ENCODE measurements around the gene SIK3.

The SIK3 gene

DNA sequence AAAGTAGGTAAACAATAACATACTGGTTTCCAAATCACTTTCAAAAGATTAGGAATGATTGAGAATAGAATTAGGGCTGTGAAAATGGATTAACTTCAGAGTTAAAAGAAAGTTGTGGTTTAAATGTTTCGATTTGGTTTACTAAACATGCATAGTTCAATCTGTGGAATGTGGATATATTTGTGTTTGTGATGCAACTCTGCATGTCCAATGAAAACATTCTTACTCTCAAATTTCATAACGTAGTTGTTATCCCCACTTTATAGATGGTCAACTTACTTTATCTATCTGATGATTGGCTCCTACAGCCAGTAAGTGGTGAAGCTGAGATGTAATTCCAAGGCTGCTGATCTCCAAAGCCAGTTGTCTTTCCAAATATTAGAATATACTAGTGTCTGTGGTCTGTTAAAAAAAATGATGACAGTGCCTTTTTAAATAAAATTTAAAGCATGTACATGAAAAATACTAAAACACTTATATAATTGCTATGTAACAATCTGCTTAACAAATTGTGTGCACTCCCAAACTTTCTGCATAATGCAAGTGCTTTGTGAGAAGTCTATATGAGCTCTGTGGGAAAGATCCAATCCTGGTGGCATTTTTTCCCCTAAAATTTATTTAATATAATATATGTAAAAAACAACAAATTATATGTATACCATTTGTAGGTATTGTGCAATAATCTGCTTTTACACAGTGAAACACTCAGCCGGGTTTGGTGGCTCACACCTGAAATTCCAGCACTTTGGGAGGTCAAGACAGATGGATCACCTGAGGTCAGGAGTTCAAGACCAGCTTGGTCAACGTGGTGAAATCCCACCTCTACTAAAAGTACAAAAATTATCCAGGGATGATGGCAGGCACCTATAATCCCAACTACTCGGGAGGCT, 9.7 kb upstream of the SIK3 start:
- no peak for DNase-seq

DNA sequence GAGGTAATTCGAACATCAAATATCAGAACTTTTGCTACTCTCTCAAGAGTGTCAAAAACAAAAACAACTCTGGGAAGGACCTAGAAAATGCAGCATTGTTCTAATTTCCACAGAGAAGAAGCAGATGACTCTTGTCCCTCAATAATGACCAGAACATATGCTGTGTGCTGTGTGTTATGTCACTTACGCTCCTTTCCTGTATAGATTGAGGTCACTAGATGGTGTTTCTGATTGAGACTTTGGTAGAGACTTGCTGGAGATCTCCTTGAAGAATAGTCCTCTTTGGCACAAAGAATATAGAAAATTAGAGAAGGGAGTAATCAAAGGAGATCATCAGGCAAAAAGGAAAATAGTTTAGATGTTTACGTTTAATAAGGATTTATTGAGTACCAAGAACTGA, 2.3 kb upstream of the SIK3 start:
- DNase-seq, result no peak

DNA sequence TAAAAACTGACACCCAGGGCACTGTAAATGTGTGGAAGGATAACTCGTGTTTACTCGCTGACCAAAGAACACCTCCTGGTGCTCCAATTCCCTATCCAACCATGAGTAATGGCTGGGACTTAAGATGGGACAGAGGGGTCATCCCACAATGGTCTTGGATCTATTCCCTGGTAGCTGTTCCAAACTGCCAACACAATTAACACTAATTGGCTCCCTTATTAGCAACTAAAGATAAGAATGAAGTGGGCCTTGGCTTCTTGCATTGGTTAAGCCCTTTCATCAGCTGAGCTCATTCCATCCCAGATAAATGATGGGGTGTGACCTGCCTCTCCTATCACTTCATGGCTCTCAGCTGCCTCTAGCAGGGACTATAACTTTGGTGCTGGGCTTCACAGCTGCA, 1.5 kb upstream of the SIK3 start:
- no peak for DNase-seq

DNA sequence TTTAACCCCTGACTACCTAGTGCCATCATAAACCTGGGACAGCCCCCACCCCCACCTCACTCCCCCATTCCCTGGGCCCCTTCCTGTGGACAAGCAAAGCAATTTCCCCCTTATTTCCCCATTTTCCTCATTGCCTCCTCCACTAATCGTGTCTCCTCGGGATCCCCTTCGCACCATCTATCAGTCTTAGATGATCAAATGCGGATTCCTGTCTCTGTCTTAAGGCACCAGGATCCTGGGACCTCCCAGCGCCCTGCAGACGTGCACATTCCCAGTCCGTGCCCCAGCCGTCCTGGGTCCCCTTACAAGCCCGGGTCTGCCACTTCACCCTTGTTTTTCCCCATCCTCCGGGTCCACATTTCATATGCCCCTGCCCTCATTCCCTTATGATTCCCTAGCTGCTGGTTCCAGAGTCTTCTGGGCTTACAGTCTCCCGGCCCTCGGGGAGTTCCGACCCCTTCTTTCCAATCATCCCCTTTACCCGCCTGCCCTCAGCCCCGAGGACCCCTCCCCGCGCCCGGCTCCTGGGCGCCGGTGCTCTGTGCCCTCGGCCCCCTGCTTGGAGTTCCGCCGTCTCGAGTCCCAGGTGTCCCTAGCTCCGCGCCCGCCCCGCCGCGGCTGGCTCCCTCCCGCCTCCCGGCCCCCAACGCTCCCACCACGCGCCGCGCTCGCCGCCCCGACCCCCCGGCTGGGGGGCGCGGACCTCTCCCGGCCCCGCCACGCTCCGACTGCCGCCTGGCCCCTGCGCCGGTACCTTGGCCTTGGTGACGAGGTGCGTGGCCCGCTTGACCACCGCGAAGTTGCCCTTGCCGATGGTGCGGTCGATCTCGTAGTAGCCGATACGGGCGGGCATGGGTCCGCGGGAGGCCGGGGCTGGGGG, 599 bp downstream of the SIK3 start:
- DNase-seq, result no peak

DNA sequence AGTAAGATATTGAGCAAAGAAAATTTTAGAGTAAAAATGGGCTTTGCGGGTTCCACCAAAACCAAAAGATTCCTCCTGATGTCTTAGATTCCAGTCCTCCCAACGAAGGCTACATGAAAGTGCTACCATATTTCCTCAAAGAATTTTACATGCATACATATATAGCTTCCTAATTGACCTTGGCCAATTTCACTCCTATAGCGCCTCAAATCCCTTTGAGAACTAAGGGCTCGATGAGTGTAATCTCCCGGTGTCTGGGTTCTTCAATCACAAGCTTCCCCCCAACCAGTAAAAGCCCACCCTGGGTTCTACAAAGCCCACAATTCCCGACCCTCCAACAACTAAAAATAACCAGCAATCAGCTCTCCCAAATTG, 1.2 kb downstream of the SIK3 start:
- no peak for DNase-seq

DNA sequence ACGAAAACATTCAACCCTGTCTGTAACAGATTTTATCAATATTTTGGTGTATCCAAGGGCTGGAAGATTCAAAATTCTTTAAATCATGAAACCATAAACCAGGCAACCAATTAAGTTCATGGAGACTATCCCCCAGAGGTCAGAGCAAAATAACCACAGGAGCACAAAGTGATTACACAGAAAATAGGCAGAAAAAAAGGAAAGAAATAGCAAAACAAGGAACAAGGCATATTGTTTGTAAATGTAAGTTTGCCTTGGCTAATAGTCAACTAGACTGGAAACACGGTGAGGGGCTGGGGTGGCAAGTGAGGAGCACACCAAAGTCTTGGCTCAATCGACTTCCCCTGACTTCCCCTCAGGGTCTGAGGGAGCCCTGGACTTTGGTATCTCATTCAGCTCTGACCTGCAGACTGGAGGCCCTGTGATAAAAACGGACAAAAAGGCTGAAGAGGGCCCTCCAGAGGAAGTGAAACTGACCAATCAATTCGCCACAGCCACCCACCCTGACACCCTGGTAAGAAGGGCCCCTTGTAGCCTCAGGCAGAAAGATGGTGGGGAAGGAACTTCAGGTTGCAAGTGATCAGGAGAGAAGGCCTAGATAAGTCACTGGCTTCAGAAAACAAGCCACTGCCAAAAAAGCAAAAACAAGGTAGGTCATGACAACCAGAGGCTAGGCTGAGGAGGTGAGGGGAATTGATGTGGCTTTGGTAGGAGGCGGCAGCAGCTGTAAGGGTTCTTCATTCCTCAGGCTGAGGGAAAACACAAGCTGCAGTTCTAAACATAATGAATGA, 1.8 kb downstream of the SIK3 start:
- no peak for DNase-seq

DNA sequence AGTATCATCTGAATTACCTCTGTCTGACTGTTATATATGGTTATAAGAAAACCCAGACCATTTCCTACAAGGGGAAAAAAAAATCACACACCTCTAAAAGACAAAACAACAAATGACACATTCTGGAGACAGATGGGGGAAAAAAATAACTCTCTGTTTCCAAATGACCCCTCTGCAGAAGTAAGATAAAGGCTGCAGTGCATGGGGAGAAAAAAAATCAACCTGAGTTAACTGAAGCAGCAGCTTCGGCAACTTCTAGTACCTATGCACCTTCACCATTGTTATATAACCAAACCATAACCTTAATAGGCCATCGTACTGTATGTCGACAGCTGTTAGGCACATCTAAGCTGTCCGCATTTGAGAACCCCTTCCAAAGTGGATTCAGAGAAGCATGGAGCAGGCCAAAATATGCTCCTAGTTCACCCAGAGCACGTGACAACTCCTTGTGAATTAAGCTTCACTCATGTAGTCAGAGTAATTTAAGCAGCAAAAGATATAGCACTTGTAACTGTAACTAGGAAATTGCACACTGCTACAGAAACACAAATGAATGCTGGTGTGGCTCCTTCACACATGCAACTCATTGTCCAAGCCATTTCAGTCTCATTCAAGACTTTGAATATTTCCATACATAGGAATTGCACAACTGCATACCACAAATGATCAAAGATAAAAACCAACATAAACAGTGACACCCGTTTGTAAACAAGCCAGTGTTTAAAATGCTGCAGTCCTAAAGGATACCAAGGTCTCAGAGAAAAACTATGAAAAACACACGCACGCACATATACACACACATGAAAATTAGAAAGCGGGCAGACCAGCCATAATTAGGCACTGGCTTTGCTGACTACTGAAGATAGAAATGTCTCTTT, 2.7 kb downstream of the SIK3 start:
- peak; percentile 64 for DNase-seq

DNA sequence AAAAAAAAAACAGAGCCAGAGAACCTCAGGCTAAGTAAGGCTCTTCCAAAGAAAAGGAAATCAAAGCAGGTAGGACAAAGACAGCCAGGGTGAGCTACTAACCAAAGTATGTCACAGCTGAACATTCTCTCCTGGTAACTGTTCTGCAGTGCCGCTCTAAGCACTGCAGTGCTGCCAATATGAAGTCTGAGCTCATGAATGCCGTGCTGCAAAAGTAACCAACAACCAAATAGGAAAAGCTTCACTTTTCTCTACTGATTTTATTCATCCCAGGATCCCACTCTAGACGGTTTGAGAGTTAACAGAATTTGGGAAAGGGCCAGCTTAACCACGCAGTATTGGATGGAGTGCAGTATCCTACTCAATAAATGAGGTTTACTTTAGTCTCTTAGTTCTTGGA, 3.5 kb downstream of the SIK3 start:
- peak; percentile 53 for DNase-seq

DNA sequence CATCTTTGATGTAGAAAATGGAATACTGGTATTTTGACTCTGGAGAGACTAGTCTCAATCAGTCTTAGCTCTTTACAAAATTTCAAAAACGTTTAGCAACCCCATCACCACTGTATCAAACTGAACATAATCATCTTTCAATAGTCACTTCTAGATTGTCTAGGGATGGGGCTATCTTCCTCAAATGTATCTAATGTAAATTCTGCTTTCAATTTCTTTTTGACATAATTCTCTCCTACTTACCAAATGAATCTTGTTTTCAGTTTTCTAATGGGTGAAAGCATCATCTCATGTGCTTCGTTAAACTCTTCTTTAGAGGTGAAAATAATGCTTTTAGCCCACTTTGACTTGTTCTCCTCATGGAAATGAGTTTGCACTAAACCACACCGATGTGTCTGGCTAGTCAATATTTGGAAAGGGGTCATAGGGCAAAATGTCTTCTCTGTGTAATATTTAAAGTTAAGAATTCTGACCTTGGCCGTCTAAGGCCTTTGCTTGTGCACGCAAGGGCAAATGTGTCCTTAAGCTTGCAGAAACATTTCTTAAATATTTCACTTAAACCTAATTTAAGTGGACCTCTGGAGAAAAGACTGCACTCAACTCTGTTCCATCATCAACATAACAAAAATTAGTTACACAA, 5.2 kb downstream of the SIK3 start:
- no peak for DNase-seq

DNA sequence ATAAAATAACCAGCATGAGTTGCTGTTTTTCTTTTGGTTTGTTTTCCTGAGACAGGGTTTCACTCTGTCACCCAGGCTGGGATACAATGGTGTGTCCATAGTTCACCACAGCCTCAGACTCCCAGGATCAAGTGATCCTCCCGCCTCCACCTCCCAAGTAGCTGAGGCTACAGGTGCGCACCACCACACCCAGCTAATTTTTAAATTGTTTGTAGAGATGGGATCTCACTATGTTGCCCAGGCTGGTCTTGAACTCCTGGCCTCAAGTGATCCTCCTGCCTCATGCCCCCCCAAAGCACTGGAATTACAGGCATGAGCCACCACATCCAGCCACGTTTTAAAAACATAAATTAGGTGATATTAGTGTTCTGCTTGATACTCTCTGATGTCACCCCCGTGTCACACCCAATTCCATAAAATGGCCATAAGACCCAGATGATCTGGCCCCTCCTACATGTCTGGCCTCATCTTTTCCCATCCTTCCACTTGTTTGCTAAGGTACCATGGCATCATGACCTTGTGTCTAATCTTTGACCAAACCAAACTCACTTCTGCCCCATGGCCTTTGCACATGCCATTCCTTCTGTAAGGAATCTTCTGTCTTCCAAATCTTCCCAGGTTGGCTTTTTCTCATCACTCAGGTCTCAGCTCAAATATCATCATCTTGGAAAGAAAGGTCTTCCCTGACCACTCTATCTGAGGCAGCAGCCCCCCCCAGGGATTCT, 6.3 kb downstream of the SIK3 start:
- DNase-seq, result no peak

DNA sequence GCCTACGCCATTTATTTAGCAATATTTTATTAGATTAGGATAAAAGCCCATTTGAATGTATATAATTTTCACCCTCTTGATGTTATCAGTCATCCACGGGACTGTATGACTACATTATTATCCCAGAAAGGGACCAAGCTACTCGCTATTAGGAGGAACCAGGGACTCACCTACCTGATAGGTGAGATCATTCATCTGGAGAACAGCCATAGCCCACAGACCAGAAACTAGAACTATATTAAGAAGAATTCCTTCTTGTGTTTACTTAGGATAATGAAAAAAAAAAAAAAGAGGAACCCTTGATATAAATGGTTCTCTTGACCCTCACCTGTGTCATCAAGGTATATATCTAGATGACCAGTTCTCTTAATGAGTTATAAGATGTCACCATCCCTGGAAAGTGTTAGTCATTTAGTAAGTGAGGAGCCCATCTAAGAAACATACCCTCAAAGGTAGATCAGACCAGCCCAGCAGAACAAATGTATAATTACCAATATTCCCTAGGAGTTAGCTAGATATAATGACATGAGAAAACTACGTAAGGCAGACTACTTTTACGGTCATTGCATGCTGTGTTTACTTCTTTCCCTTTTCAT, 8.0 kb downstream of the SIK3 start:
- no peak for DNase-seq

DNA sequence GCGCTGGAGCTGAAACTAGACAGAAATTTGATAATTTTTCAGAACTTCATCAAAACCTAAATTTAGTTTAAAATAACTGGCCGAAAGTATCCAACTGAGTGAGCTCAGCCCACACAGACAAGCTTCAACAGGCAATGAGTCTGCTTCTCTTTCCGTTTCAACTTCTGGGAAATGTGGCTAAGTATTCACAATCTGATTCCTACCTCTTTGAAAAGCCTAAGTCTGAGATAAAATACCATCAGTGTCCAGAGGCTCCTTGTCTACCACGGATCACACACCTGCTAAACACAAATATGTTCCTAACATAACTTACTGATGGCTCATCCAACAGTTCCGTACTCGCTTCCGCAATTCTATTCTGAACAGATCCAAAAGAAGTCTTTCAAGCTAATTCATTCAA, 8.5 kb downstream of the SIK3 start:
- DNase-seq, result no peak

DNA sequence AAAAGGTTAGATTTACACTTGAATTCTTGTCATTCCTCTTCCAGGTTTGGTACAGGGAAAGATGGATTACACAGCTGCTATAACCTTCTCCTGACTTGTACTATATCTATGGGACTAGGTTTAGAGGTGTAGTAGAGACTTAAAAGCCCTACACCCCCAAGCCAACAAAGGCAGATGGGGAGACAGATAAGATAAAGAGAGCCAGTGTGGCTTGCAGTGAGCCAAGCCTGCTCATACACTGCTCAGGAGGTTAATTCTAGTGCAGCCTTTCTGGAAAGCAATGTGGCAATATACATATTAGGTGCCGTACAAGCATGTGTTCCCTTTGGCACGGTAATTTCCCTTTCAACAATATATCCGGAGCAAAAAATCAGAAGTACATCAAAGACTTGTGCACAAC, 10.8 kb downstream of the SIK3 start:
- no peak for DNase-seq

DNA sequence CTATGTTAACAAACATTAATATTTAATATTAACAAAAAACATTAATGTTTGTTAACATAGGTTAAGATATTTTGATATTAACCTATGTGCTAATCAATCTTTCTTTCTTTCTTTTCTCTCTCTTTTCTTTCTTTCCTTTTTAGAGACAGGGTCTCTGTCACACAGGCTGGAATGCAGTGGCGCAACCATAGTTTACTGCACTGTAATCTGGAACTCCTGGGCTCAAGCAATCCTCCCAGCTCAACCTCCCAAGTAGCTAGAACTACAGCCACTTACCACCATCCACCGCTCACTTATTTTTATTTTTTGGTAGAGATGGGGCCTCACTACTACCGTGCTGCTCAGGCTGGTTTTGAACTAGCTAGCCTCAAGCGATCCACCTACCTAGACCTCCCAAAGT, 13.2 kb downstream of the SIK3 start:
- no peak for DNase-seq

DNA sequence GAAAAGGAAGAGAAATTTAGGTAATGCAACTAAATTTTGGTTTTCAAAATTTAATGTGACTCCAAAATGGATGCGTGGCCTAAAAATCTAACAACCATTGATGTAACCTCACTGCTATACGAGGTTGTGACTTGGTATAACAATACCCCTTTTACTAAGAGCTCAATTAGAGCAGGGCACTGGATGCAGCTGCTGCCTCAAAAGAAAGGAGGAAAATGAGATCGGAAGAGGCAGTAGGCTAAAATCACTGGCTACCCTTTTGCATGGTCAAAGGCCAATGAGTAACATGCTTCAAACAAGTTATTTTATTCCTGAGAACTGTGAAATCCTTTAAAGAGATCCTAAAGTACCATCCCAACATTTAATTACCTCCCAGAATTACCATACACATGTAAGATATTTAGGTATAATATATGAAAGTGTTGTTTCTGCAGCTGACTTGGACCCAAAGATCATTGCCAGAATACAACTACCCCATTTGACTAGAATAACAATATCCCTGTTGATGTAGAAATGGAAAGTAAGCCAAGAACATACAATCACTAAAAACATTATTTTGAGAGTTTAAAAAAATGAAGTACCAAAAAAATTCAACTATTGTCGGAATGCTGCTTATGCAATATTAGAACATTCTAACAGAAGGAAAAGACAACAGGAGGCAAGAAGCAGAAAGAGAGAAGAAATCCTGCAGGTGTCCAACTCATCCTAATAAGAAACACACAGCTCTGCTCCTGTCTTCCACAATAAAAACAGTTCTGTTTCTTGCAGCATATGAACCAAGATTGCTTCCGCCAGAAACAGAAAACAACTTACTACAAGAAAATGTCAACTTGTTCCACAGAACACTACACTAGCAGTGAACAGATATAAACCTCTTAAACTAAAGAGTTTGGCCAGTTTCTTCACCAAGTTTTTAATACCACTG, 15.0 kb downstream of the SIK3 start:
- no peak for DNase-seq

DNA sequence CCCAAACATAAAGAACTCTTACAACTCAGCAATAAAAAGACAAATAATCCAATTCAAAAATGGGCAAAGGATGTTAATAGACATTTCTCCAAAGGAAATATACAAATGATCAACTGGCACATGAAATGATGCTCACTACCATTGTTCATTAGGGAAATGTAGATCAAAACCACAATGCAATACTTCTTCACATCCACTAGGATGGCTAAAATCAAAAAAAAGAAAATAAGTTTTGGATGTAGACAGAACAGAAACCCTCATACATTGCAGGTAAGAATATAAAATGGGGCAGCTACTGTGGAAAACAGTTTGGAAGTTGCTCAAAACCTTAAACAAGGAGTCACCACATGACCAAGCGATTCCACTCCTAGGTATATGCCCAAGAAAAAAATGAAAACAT, 16.3 kb downstream of the SIK3 start:
- DNase-seq, result no peak

DNA sequence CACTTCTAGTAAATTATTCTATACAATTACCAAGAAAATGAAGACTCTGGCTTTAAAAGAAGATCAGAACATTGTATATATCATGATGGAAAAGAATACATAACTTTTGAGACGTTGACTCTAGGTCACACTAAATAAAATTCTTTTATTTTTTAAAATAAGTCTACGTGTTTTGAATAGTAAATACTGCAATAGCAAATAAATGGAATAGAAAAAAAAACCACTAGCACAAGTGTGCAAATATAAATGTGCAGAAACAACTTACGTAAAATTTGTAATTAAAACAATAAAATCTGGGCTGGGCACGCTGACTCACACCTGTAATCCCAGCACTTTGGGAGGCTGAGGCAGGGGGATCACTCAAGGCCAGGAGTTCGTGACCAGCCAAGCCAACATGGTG, 17.9 kb downstream of the SIK3 start:
- no peak for DNase-seq

DNA sequence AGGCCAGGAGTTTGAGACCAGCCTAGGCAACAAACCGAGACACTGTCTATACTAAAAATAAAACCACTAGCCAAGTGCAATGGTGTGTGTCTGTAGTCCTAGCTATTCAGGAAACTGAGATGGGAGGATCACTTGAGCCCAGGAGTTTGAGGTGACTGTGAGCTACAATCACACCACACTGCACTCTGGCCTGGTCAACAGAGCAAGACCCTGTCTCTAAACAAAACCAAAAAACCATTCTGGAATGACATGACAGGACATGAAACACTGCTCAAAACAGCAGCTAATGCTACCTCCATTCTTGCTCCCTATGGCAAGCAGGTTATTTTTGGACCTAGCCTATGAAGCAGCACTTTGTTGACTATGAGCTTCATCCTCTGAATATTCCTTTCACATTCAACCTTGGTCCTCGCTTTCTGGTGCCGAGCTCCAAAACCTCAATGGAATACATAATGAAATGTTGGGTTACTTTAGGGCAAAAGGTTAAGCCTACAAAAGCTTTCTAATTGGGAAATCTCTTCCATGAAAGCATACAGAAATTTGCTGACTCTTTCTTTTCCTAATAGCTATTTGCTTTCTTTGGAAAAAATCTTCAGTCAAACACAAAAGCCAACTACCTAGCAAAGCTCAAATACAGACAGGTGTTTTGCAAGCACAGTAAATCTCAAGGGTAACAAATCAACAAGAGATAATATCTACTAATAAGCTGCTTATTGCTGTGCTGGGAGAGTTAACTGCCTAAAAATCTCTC, 21.1 kb downstream of the SIK3 start:
- DNase-seq, result no peak

DNA sequence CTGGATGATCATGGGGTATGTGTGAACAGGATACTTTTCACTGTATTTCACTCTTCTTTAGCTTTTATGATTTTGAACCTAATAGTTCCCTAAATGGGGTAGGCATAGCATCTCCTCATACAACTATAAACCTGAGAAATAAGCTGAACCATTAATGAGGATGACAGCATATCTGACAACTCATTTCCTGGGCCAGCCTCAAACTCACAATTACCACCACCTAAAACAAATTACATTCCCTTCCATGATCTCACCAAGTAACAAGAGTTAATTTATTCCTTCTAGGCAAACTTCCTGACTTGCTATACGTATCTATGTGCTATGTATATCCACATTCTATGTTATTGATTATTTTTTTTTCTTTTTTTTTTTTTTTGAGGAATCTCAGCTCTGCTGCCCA, 23.0 kb downstream of the SIK3 start:
- peak; percentile 74 for DNase-seq

Data from fibroblast of skin of right biceps (primary cell).